Dermis blood vessel endothelial cell (primary cell): ENCODE results near the gene ADH5. TPM values are rescaled to one million over a fixed set of nuclear protein-coding genes. Genes with fewer than 3 reads are reported as not detected.
"Not testable (repeated sequence)": the region's sequence is repeated elsewhere in the genome, so short reads cannot be mapped to it uniquely, and the experiment has no call there.

Source experiments
- DNase-seq: peaks from one replicate; pipeline ENCODE4 v3.0.0; 2010
- total RNA-seq: library from RNA; depleted of rRNA; stranded (reverse); fragments of >200 nt; gene quantifications from 2 replicates; pipeline ENCODE4 v1.2.3, GENCODE V29; 2014

The ADH5 gene
- total RNA-seq, result 69.8 and 77.2 TPM in 2 replicates

- peak; percentile 74 for DNase-seq
Observed at GRCh38 chr4:99088481-99089365, at the start of gene ADH5. TSS of gene ADH5 (minus strand) at chr4:99088788. CDS start at chr4:99088700, 88 bp downstream.

- no peak for DNase-seq
Observed at GRCh38 chr4:99136329-99136728, 47.7 kb upstream of the ADH5 start.

- no peak for DNase-seq
Observed at GRCh38 chr4:99135541-99136162, 47.1 kb upstream of the ADH5 start.

- no peak for DNase-seq
Observed at GRCh38 chr4:99134586-99134985, 46.0 kb upstream of the ADH5 start.

- no peak for DNase-seq
Observed at GRCh38 chr4:99131378-99131777, 42.8 kb upstream of the ADH5 start.

- DNase-seq, result no peak
Observed at GRCh38 chr4:99126376-99126775, 37.8 kb upstream of the ADH5 start.

GRCh38 chr4:99121008-99121407 is 32.4 kb upstream of the ADH5 start:
- no peak for DNase-seq

- no peak for DNase-seq
Observed at GRCh38 chr4:99120501-99120900, 31.9 kb upstream of the ADH5 start.

- DNase-seq, result peak; percentile 45
Observed at GRCh38 chr4:99117876-99118693, 29.5 kb upstream of the ADH5 start.

- not testable (repeated sequence) for DNase-seq
Observed at GRCh38 chr4:99117122-99117841, 28.7 kb upstream of the ADH5 start.

GRCh38 chr4:99109286-99109685 is 20.7 kb upstream of the ADH5 start:
- DNase-seq, result not testable (repeated sequence)

GRCh38 chr4:99104153-99104552 is 15.6 kb upstream of the ADH5 start:
- no peak for DNase-seq

- DNase-seq, result peak; percentile 15
Observed at GRCh38 chr4:99103166-99103565, 14.6 kb upstream of the ADH5 start.

GRCh38 chr4:99102634-99103033 is 14.0 kb upstream of the ADH5 start:
- DNase-seq, result no peak

GRCh38 chr4:99100876-99101275 is 12.3 kb upstream of the ADH5 start:
- no peak for DNase-seq

- not testable (repeated sequence) for DNase-seq
Observed at GRCh38 chr4:99099814-99100213, 11.2 kb upstream of the ADH5 start.

- DNase-seq, result no peak
Observed at GRCh38 chr4:99099311-99099710, 10.7 kb upstream of the ADH5 start.

GRCh38 chr4:99091841-99092240 is 3.3 kb upstream of the ADH5 start:
- DNase-seq, result not testable (repeated sequence)

- no peak for DNase-seq
Observed at GRCh38 chr4:99091216-99091575, 2.6 kb upstream of the ADH5 start.

- DNase-seq, result no peak
Observed at GRCh38 chr4:99090481-99091215, 2.1 kb upstream of the ADH5 start.

- DNase-seq, result peak; percentile 71
Observed at GRCh38 chr4:99088023-99088449, 552 bp downstream of the ADH5 start.

- DNase-seq, result no peak
Observed at GRCh38 chr4:99084595-99084994, 4.0 kb downstream of the ADH5 start.
